Stimulated activated CD4-positive, alpha-beta T cell treated with anti-CD3 and anti-CD28 coated beads, Interleukin-12 subunit alpha, Interleukin-12 subunit beta, amount 100 ng/mL, for 4 hours (primary cell): Measurements from ENCODE around the gene COX5B.
"Not testable (repeated sequence)": the region's sequence is repeated elsewhere in the genome, so short reads cannot be mapped to it uniquely, and the experiment has no call there.

Source experiments
- DNase-seq: peaks from one replicate; pipeline ENCODE4 v3.0.0-alpha.2; 2020

Gene COX5B

DNA sequence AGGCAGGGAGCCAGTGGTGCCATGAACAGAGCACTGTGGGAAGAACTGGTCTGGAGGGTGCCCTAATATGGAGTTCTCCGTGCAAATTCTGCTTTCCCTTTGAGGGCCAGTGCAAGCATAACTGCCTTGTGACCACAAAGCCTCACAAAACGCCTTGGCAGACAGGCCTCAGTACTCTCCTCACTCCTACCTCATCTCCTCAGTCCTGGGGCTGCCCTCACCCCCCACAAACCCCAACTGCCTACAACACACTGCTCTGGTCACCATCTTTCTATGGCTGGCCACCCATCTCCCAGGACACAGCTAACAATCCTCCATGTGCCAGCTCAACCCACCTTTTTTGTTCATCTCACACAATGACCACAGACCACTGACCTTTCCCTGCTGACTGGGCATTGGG lies 8.9 kb downstream of the COX5B start:
- DNase-seq = no peak

DNA sequence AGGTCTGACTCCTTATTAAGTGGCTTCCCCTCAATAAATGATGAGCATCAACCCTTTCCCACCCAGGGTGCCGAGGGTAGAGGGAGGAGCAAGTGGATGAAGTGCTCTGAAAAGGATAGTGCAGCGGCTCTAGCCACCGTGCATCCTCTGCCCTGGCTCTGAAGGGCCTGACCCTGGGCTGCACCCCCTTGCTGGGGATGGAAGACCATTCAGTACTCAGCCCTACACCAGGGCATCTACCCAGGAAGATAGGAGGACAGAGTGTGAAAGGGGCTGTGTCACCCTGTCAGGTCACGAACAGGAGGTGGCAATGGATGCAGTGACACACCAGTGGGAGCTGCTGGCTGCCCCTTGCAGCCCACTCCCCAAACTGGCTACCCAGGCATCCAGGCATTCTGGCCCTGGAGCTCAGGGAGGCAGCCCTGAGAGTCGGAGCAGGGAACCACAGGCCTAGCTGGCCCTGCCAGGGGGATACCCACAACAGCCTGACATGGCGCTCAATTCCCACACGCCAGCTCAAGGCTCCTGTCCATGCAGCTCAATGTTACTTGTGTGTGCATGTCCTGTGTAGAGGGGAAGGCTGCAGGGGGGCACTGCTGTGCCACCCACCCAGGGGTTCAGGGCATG lies 10.4 kb downstream of the COX5B start:
- DNase-seq = no peak

DNA sequence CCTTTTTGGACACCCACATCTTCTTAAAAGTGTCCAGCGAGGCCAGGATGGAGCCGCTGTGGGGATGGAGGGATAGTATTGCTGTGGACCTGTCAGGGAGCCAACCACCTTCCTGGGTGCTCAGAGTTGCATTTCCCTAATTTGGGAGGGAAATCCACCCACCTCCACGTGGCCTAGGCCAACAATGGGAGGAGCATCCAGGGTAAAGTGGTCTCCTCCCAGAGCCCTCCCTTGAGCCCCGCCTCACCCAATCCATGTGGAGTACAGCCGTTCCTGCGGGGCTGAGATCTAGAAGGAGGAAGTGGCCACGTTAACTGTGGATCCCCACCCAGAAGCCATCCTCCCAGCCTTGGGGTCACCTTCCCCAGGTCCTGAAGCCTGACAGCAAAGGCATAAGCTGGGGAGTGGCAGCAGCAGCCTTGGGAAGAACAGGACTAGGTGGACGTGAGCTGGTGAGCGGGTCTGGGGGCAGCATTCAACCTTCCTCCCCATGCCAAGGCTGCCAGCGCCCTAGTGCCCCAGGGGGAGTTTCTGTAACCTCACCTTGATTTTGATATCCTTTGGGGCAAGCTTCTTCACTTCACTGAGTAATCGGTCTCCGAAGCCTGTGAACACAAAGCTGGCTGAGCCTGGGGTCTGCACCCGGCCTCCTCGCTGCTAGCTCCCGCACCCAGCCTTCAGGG lies 11.2 kb downstream of the COX5B start:
- no peak for DNase-seq

DNA sequence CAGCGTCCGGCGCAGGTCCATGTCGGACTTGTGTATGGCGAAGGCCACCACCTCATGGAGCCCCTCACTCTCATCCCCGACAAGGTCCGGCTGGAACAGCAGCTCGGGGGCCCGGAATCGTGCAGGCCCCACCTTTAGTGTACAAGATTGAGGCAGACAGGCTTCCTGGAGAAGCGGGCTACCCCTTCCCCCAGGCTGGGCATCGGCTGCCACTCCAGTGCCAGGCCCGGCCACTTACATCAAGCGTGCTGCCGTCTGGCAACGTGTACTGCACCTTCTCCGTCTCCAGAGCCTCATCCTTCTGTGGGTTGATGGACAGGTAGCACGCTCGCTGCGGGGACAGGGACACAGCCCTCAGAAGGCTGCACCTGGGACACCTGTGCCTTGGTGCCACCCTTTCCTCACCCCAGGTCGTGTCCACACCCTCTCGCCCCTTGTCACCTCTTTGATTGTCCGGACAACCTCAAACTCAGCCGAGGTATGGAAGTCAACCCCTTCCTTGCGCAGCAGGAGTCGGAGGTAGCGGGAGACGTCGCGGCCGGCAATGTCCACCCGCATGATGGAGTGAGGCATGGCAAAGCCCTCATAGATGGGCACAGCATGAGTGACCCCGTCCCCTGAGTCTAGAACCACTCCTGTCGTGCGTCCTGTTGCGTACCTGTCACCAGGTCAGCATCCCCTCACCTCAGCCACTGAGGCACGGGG lies 12.3 kb downstream of the COX5B start:
- DNase-seq = no peak

DNA sequence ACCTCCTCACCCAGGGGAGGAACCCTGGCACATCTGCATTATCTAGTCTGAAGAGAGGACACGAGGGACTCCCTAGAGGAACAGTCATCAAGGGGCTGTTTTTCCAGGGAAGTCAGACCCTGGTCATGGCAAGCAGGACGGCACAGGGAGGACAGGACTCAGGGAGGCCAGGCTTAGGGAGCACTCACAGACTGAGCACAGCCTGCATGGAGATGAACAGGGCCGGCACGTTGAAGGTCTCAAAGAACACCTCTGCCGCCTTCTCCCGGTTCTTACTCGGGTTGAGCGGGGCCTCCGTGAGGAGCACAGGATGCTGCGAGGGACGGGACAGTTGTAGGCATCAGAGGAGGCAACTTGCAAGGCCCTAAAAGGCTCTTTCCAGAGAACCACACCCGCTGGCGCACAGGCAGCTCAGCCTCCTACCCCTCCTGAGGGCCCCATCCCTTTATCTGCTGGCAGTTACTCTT lies 12.9 kb downstream of the COX5B start:
- no peak for DNase-seq

DNA sequence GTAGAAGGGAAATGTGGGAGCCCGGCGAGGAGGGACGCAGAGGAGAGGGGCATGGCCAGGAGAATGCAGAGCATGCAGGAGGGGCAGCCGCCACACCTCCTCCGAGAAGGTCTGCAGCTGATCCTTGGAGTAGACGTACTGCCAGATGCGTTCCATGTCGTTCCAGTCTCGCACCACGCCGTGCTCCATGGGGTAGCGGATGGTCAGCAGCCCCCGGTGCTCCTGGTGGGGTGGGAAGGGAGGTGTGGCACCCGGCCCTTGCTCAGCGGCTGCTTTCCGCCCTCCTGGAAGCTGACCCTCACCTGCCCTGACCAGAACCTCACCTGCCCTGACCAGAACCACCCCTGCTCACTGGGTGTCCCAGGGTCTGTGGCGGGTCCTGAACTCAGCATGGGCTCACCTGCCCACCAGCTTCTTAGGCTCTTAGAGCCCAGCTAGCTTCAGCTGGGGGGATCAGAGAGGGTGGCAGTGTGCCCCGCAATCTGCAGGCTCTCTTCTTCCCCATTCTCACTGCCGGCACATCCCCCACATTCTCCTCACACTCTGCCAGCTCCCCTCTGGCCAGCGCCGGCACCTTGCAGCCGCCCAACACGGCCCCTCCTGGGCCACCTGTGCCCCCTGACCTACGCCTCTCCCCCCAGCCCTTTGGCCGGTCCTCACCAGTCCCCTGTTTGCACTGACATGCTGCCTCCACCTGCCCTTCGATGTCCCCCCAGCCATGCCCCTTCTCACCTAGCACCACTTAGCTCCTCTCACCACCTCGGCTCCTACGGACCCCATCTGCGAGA lies 13.6 kb downstream of the COX5B start:
- no peak for DNase-seq

DNA sequence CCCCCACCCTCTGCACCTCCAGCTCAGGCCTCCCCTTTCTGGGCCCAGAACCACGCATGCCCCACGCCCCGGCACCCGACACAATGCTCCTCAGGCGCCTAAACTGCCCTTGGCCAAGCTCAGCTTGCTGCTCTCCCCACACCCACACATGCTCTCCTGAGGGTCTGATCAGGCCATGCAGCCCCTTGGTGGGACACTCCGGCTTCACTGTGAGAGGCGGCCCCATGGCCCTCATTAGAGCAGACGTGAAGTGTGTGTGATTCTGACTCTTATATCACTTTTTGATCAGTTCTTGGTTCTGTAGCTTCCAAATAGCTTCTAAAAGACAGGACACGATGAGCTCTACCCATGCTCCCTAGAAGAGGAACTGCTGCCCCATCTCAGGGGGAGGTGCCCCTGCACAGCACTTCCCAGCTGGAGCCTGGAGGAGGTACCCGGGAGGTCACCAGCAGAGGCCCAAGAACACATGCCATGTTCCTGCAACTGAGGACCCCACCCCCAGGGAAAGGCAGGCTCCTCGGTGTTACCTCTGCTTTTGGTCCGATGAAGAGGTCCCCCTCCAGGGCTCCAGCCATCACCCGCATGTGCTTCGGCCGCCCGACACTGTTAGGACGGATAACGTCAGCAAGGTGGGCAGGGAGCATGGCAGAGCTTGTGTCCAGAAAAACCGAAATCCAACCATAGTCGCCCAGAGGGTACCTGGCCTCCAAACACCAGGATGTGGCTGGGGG lies 14.3 kb downstream of the COX5B start:
- DNase-seq = no peak

DNA sequence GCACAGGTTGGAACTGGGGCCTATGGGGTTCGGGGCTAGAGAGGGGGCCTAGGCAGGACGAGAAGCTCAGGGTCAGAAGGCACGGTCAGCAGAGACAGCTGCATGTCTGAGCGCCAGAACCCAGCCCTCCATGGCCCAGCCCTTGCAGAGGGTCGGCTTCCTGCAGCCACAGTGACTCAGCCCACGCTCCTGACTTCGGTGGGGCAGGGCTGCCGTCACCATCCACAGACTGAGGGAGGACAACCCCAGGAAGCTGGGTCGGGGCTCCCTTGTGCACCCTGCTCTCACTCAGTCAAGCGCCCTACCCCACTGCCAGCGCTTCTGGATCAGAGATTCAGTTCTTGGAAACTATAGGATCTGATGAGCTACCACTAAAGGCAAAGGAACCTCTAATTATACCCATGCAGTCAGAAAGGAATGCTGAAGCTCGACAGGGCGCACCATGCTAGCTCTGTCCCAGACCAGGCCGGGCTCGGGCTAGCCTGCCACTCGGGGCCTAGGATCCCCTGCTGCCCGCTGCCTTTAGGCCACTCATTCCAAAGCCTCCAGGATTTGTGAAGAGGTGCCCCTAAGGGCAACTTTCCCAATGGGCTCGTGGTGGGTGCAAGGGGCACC lies 15.0 kb downstream of the COX5B start:
- no peak for DNase-seq

DNA sequence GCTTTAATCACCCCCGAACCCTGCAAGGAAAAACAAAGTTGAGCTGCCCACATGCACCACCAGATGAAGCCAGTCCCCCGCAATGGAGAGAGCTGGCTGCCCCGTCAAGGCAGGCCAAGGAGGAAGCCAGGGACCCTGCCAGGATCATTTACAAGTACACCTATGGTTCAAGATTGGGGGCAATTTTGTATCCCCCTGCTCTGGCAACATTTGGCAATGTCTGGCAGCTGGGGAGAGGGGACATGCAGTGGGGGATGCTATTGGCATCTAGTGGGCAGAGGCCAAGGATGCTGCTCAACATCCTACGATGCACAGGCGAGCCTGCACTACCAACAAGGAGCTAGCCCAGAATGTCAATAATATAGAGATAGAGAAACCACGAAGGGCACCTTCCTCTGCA lies 16.1 kb downstream of the COX5B start:
- DNase-seq = no peak

DNA sequence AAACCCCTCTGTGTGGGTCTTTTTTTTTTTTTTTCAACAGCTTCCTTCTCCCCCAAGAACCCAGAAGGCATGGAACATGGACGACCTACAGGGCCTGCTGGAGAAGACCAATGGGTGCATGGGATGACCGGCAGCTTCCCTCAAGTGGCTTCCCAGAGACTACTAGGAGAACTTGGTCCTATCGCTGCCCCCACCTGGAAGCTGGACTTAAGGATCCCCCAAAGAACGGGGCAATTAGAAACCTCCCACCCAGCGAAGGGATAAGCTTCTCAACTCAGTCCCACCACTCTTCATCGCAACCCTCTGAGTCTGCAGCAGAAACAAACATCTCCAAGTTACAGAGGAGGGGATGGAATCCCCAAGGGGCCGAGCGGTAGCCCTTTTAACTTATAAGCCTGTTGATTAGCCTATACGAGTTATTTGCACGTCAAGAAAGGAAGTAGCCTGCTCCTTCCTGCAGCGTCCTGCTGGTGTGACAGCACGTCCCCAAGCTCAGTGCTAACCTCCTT lies 16.6 kb downstream of the COX5B start:
- DNase-seq = no peak

DNA sequence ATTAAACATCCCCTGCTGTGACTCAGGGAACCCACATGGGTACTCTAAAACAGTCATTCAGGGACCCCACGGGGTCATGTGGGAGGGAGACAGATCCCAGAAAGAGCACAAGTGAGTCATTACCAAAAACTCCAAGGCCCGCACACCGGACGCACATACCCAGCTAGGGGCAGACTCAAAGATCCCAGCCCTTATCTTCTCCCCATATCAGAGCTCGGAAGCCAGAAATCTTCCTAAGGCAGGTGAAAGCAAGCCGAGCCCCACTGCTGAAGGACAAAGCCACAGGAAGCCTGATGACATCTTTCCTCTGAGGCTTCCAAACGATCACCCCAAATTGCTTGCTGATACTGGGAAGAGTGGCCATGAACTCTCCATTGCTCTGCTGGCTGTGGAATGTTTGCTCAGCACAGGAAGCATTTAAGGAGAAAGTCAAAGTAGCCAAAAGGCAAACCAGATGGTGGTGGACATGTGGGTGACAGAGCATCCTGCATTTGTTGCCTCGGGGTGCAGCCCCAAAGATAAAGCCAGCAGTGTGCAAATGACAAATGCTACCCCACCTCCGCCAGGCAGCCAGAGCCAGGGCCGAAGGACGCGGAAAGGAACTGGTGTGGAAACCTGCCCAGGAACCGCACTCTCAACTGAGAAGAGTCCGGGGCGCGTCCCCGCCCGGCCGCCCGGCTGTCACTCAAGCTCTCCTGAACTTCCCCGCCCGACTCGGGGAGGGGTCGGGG lies 17.2 kb downstream of the COX5B start:
- DNase-seq = peak; percentile 71

DNA sequence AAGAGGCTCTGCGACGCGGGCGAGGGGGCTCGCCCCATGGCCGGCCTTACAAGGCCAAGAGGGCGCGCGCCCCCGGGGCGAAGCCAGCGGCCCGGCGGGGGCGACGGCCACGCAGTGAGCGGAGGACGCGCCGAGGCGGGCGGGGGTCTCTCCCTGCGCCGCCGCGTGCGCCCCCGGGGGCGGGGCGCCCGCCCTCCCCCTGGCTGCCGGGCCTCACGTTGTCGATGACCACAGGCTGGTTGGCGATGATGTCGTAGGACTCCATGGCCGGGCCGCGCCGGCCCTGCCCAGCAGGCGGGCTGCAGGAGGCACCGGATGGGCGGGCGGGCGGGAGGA lies 17.7 kb downstream of the COX5B start:
- no peak for DNase-seq

DNA sequence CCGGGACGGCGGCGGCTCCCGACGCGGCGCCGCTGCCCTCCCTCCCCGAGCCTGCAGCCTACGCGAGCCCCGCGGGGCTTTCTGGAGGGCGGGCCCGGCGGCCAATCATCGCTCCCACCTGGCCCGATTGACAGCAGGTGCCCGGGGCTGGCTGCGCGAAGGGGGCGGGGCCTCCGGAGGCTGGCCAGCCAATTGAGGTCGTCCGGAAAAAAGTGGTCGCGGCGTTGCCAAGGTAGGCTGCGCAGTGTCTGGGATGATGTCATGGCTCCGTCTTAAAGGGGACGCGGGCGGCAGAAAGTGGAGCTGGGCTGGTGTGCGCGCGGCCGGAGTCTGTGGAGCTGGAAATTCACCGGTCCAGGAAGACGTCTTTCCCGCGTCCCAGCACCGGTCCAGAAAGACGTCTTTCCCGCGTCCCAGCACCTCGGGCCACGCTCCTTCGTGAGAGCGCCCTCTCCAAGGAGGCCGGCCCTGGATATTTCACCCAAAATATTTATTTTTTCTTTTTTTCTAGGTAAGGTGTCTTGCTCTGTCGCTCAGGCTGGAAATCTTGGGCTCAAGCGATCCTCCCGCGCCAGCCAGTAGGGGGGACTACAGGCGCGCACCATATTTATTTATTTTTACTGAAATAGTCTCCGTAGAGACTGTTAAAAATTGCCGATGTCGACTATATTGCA lies 18.2 kb downstream of the COX5B start, which contains the start of gene ACTR1B:
Gene ACTR1B (minus strand): TSS at position 83 of the 674 bp plus-strand sequence. CDS start 154 bp downstream, outside the sequence.
- peak; percentile 97 for DNase-seq

DNA sequence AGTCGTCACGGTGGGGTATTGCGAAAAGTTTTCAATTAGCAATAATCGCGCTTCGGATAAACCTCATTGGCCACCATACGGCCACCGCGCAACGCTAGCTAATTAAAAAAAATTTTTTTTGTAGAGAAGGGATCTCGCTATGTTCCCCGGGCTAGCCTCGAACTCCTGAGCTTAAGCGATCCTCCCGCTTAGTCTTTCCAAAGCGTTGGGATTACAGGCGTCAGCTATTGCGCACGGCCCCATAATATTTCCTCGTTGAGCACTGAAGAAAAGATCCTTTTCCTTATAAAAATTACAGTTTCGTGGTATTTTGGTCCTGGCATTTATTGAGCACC lies 18.7 kb downstream of the COX5B start:
- no peak for DNase-seq

DNA sequence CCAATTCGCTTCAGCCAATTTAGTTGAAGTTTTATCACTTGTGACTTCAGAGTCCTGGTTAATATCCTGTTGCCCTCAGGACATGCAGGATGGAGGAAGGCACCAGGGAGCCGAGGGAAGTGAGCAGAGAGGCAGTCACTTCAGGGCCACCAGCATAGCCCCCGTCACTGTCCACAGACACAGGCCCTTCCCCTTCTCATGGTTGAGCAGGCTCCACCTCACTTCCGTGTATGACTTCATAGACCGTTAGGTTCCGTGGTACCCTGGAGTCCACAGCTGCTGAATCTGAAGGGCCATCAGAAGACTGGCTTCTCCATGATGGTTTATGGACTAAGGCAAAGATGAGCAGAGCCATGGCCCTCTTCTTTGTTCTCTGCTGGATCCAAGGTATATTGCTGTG lies 23.6 kb downstream of the COX5B start, which contains the start of gene C2orf92:
Gene C2orf92 (plus strand): TSS at position 266 of the 400 bp plus-strand sequence. CDS start 76 bp downstream, at position 342.
- DNase-seq = no peak

DNA sequence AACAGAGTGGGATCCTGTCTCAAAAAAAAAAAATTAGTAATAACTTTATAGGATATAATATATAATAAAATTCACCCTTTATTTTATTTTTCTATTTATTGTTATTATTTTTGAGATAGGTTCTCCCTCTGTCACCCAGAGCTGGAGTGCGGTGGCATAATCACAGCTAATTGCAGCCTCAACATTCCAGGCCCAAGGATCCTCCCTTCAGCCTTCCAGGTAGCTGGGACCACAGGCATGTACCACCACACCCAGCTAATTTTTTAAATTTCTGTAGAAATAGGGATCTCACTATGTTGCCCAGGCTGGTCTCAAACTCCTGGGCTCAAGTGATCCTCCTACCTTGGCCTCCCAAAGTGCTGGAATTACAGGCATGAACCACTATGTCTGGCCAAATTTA lies 24.6 kb downstream of the COX5B start:
- DNase-seq = no peak

DNA sequence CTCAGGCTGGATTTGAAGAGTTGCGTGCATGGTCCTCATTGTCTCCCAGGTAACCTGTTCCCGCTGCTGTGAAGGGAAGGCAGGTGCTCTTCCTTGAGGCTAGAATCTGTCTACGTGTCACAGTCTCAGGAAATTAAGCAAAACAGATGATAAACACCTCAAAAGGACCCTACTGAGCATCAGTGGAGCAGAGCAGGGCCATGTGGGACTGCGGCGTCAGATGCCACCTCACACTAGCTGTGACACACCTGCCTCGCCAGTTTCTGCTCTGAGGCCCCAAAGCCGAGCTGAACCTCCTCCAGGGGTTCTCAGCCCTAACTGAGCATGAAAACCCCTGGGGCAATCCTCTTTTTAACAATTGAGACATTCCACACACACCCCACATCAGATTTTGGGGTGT lies 25.7 kb downstream of the COX5B start:
- no peak for DNase-seq

DNA sequence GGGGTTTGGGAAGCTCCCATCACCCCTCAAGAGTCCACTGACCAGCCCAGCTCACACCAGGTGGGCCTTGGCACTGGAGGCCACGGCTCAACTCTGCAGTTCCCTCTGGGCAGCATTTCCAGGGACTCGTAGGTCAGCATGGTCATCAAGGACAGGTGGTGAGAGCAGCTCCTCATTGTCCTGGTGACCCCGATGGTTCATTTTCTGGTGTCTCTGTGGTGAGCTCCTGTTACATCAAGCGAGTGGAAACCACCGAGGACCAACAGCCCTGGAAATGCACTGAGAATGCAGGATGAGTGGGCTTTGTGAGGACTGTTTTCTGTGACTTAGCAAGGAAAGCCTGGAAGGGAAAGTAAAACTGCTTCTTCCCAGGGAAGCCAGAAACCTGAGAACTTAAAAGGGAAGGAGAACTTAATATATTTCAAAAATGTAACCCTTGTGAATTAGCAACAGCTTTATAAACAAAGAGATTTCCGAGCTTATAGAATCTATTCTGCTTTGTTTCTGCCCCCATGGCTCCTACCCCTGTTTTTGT lies 26.8 kb downstream of the COX5B start:
- not testable (repeated sequence) for DNase-seq

DNA sequence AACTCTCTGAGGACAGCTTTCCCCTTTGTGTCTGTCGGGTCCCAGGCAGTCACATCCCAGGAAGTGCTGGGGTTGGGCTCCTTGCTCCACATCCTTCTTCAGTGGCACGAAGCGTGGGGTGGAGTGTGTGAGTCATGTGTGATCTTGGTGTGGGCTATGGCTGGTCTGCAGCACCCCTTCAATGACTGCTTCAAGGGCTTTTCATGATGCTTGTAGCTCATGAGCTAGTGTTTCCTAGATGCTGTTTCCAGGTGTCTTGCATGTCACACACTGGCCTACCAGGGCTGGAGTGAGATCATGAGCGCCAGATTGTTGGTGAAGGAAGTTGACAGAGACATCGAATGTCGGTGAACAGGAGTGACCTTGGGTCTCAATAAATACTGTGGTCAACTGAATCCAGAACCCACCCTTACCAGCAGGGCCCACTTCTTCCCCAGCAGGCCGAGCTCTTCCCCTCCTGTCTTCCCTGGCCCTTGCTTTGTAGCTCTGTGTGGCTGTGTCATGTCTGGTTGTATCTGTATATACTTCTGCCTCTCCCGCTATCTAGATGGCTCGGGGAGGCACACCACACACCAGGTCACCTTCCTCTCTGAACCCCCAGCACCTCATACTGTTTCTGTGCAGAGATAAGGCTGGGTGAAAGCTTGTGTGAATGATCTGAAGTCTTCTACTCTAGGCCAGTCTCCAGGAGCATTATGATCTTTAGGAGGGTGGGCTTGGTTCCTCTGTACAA lies 27.5 kb downstream of the COX5B start:
- DNase-seq = no peak

DNA sequence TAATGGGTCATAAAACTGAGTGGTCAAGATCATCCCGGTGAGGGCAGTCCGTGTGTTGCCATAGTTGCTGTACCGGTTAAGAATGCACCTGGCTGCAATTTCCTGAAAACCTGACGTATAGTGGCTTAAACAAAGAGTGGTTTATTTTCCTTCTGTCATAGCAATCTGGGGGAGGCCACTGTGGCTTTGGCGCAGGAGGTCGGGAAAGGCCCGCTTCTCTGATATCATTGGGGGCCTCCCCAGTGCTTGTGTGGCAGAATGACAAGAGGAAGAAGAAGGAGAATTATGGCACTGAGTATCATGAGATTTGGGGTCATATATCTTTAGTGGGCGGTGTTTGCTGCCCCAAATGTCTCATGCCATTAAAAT lies 28.0 kb downstream of the COX5B start:
- no peak for DNase-seq
